Esophagus squamous epithelium (tissue), 4 donors: ENCODE measurements around the gene INKA1.

Source experiments
- CTCF ChIP-seq, 6 experiments: fragments of 450-650 bp in 4 of 6; fragments of 200-600 bp in 2 of 6; sonication (generic) in 2 of 6; IDR thresholded peaks; one replicate each; pipeline ENCODE4 v1.5.1; 2016 to 2019; ENCODE audit warnings: antibody characterized with exemption in 6 of 6, mild to moderate bottlenecking in 4 of 6, moderate library complexity in 4 of 6
- POLR2A ChIP-seq, 4 donors: fragments of 450-650 bp; IDR thresholded peaks; one replicate each; pipeline ENCODE4 v1.6.1; 2017; ENCODE audit warnings: antibody characterized with exemption in 4 of 4, mild to moderate bottlenecking in 4 of 4, moderate library complexity in 3 of 4

- TF ChIP-seq CTCF (IDR thresholded peaks at IDR 0.05) (no peak), POLR2A (IDR thresholded peaks at IDR 0.05) (no peak)
Measured at GRCh38 chr3:49840388-49840787, 37.3 kb downstream of the INKA1 start.
